Omental fat pad (tissue), 4 donors: ENCODE results near the gene FAM50A. TPM values are rescaled to one million over a fixed set of nuclear protein-coding genes. Genes with fewer than 3 reads are reported as not detected.

ENCODE experiments used
- ATAC-seq: fragments of 150-250 bp; one replicate; pipeline ENCODE4 v1.9.1; 2016; ENCODE audit warnings: mild to moderate bottlenecking, moderate library complexity; ENCODE audit not compliant: low FRiP score
- DNase-seq: peaks from one replicate; pipeline ENCODE4 v3.0.0-alpha.2; 2019; ENCODE audit warnings: low spot score
- CTCF ChIP-seq, 3 donors: fragments of 450-650 bp; IDR thresholded peaks; one replicate each; pipeline ENCODE4 v1.5.1; 2016 to 2017; ENCODE audit warnings: antibody characterized with exemption in 3 of 3, mild to moderate bottlenecking in 3 of 3, moderate library complexity in 2 of 3
- total RNA-seq, 4 donors: library from RNA; depleted of rRNA; stranded (reverse); fragments of >200 nt; gene quantifications; one replicate each; pipeline ENCODE4 v1.1.0, GENCODE V29; 2016

FAM50A gene
- total RNA-seq, 4 donors from 2014 or later = 49.2 to 83.2 (median 74.9) TPM

GRCh38 chrX:154460326-154460725 lies 16.4 kb downstream of the FAM50A start:
- no peak for DNase-seq
- TF ChIP-seq CTCF (IDR thresholded peaks at IDR 0.05) = no peak
- ATAC-seq = no peak

- DNase-seq = no peak
- no peak for ATAC-seq
- TF ChIP-seq CTCF (IDR thresholded peaks at IDR 0.05) = no peak
Observed at GRCh38 chrX:154462396-154462795, 18.5 kb downstream of the FAM50A start.

DNA sequence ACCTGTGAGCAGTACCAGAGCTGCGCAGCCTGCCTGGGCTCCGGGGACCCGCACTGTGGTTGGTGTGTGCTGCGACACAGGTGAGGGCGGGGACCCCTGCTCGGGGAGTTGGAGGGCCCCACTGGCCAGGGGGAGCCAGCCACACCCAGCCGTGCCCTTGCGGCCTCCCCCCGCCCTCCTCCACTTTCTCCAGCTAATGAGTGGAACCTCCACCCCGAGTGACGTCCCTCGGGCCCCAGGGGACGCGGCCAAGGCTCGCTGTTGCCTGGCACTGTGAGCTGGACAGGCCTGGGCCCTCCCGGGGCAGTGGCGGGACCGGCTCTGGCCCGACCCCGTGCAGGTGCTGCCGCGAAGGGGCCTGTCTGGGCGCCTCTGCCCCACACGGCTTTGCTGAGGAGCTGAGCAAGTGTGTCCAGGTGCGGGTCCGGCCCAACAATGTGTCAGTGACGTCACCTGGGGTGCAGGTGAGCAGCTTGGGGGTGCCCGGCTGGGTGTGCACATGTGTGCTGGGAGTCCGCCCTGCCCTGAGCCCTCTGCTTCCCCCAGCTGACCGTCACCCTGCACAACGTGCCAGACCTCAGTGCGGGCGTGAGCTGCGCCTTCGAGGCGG lies 19.8 kb downstream of the FAM50A start:
- DNase-seq (no peak), ATAC-seq (no peak)
- TF ChIP-seq CTCF (IDR thresholded peaks at IDR 0.05) = no peak

DNA sequence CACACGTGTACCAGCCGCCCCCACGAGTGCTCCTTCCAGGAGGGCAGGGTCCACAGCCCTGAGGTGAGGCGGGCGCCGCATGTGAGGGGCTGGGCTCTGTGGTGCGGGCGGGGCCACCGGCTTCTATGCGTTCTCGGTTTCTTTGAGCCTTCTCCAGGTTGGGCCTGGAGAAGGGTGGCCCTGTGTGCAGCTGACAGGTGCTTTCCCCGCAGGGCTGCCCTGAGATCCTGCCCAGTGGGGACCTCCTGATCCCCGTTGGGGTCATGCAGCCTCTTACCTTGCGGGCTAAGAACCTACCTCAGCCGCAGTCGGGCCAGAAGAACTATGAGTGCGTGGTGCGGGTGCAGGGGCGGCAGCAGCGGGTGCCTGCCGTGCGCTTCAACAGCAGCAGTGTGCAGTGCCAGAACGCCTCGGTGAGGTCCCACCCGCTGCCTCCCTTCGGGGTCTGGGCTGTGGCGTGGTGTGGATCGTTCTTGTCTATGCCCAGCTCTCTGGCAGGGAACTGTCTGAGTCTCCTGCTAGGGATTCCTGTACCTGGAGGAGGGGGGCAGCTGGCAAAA lies 20.9 kb downstream of the FAM50A start:
- ATAC-seq (no peak), DNase-seq (no peak)
- TF ChIP-seq CTCF (IDR thresholded peaks at IDR 0.05) = no peak

GRCh38 chrX:154465601-154466000 lies 21.7 kb downstream of the FAM50A start:
- TF ChIP-seq CTCF (IDR thresholded peaks at IDR 0.05) = no peak
- DNase-seq (no peak), ATAC-seq (no peak)

DNA sequence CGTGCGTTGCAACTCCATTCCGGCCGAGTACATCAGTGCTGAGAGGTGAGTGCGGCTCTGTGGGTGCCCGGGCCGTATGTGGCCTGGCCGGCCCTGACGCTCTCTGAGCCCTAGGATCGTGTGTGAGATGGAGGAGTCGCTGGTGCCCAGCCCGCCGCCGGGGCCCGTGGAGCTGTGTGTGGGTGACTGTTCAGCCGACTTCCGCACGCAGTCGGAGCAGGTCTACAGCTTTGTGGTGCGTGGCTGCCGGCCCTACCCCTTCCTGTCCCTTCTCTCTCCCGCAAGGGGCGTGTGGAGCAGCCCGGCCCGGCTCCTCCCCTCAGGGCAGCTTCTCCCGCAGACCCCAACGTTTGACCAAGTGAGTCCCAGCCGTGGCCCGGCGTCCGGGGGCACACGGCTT lies 22.1 kb downstream of the FAM50A start:
- no peak for TF ChIP-seq CTCF (IDR thresholded peaks at IDR 0.05)
- no peak for ATAC-seq
- DNase-seq = no peak

DNA sequence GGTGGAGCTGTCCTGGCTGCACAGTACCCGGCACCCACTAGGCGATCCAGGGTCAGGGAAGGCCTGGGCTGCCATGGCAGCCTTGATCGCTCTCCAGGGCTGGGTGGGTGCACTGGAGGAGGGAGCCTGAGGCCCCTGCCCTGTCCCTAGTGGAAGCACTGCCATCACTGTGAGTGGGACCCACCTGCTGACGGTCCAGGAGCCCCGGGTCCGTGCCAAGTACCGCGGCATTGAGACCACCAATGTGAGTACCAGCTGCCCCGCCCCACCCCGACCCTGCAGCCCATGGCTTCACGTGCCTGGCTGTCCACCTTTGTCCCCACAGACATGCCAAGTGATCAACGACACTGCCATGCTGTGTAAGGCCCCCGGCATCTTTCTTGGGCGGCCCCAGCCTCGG lies 23.0 kb downstream of the FAM50A start:
- ATAC-seq = no peak
- no peak for TF ChIP-seq CTCF (IDR thresholded peaks at IDR 0.05)
- no peak for DNase-seq
